Psoas muscle (tissue), 8 donors: ENCODE data around the gene SLC35F4. TPM values are rescaled to one million over a fixed set of nuclear protein-coding genes. Genes with fewer than 3 reads are reported as not detected.

Experiments used
- ATAC-seq, 4 donors: fragments of 200-7000 bp; cut with Tn5 transposase; one replicate each; pipeline ENCODE4 v1.9.1; 2020; ENCODE audit warnings: moderate library complexity in 3 of 4, mild to moderate bottlenecking in 2 of 4
- DNase-seq, 2 donors: peaks; one replicate each; pipeline ENCODE4 v3.0.0-alpha.2; 2020
- H3K27ac ChIP-seq: fragments of 200-600 bp; one replicate; pipeline ENCODE4 v1.8.0; 2022
- H3K27me3 ChIP-seq, 3 donors: fragments of 200-600 bp in 1 of 3; one replicate each; pipeline versions ENCODE4 v1.6.1 to v1.8.0; 2013 to 2022; ENCODE audit warnings: low read length in 2 of 3, mild to moderate bottlenecking in 2 of 3, moderate library complexity in 1 of 3; ENCODE audit not compliant: insufficient read depth in 3 of 3
- H3K36me3 ChIP-seq, 2 donors: fragments of 200-600 bp in 1 of 2; one replicate each; pipeline versions ENCODE4 v1.6.1 to v1.8.0; 2013 to 2022; ENCODE audit warnings: low read depth in 1 of 2, mild to moderate bottlenecking in 1 of 2, moderate library complexity in 1 of 2; ENCODE audit not compliant: insufficient read depth in 1 of 2
- H3K4me1 ChIP-seq: fragments of 200-600 bp; one replicate; pipeline ENCODE4 v1.8.0; 2022
- H3K4me3 ChIP-seq: fragments of 200-600 bp; one replicate; pipeline ENCODE4 v1.8.0; 2022; ENCODE audit warnings: mild to moderate bottlenecking
- H3K9me3 ChIP-seq: fragments of 200-600 bp; one replicate; pipeline ENCODE4 v1.8.0; 2022
- CTCF ChIP-seq: fragments of 200-600 bp; IDR thresholded peaks from one replicate; pipeline ENCODE4 v1.8.0; 2022; ENCODE audit warnings: antibody characterized with exemption
- WGBS, 3 donors: extraction: QIAGEN DNeasy Blood & Tissue Kit; methylation state at CpG; one replicate each; pipeline versions ENCODE4 v1.1.6 to v1.1.7; 2013; 5-methylcytosine and 5-hydroxymethylcytosine counted together
- intact Hi-C, 2 donors: fragments of 100-400 bp; cut with DNase I; formaldehyde crosslinking; loops; one replicate each; pipeline versions ENCODE4 v1.11.0 to v1.14.2; 2022
- polyA plus RNA-seq, 3 donors: library from polyadenylated mRNA; stranded (reverse); fragments of 200-250 nt; gene quantifications; one replicate each; pipeline ENCODE4 v1.2.3, GENCODE V29; 2013
- total RNA-seq, 4 donors: library from RNA; stranded (reverse); fragmentation: NEBNext Ultra II Directional in 2 of 4; extraction: Animal tissue kit (Norgen Biotek cat#: 25700) in 2 of 4; gene quantifications; one replicate each; pipeline versions ENCODE4 v1.2.1 to v1.2.4, GENCODE V29; 2021 to 2023
- donor health status: healthy with polysubstance abuse.
- donor health status: DM: no; HTN: no; CAD: no; lungs with moderate emphysema.
- donor health status: Bipolar disorder and iron deficiency.
- donor health status: healthy.
- donor health status: DM: yes; HTN: yes; CAD: no.
- donor health status: DM: no; HTN: no; CAD: no.
- donor health status: DM: no; HTN: no; CAD: no.
- donor health status: DM: yes; HTN: yes; CAD: no.

SLC35F4 gene
- total and polyA plus RNA-seq, 7 donors, result not detected

GRCh38 chr14:57609192-57610075, 256.5 kb downstream of the SLC35F4 start:
- DNase-seq (no peak), ATAC-seq (no peak)
- Histone ChIP-seq H3K27me3 (no peaks in the 10 kb centered on the region), H3K4me1 (no peaks in the 10 kb centered on the region), H3K27ac (no peak overlapping the region), H3K9me3 (no peaks in the 10 kb centered on the region), H3K36me3 (no peaks in the 10 kb centered on the region), H3K4me3 (no peak overlapping the region)
- WGBS, 3 donors, result 41 to 52% (median 51%) methylated on average over 6 of the region's 6 CpGs
- intact Hi-C loops, result no loop called here
- no peak for TF ChIP-seq CTCF

- no peak for TF ChIP-seq CTCF
- DNase-seq (no peak), ATAC-seq (no peak)
- Histone ChIP-seq H3K9me3 (no peaks in the 10 kb centered on the region), H3K27ac (no peak overlapping the region), H3K4me1 (no peaks in the 10 kb centered on the region), H3K27me3 (no peaks in the 10 kb centered on the region), H3K4me3 (no peak overlapping the region), H3K36me3 (no peaks in the 10 kb centered on the region)
- 38 to 46% (median 45%) methylated on average over 2 of the region's 2 CpGs for WGBS, 3 donors
- intact Hi-C loops, result no loop called here
Observed at GRCh38 chr14:57607086-57607485, 258.8 kb downstream of the SLC35F4 start.

- H3K4me1 ChIP-seq, result no peaks in the 10 kb centered on the region
- intact Hi-C loops, result no loop called here
- no peak overlapping the region for H3K4me3 ChIP-seq
- no peaks in the 10 kb centered on the region for H3K27me3 ChIP-seq
- TF ChIP-seq CTCF, result no peak
- no peaks in the 10 kb centered on the region for H3K9me3 ChIP-seq
- H3K27ac ChIP-seq, result no peak overlapping the region
- WGBS, 3 donors, result 42 to 69% (median 44%) methylated on average over 3 of the region's 3 CpGs
- no peak for ATAC-seq
- H3K36me3 ChIP-seq, result no peaks in the 10 kb centered on the region
- no peak for DNase-seq
Observed at GRCh38 chr14:57583396-57583795, 282.5 kb downstream of the SLC35F4 start.

- DNase-seq (no peak), ATAC-seq (no peak)
- 37 to 49% (median 40%) methylated on average over 2 of the region's 2 CpGs for WGBS, 3 donors
- Histone ChIP-seq H3K27ac (no peak overlapping the region), H3K9me3 (no peaks in the 10 kb centered on the region), H3K27me3 (no peaks in the 10 kb centered on the region), H3K36me3 (no peaks in the 10 kb centered on the region), H3K4me3 (no peak overlapping the region), H3K4me1 (no peaks in the 10 kb centered on the region)
- intact Hi-C loops, result no loop called here
- no peak for TF ChIP-seq CTCF
Observed at GRCh38 chr14:57582746-57583145, 283.1 kb downstream of the SLC35F4 start.
